HUES6 (cell line): ENCODE data around the gene CSNK1G2.
A peak's percentile ranks its signal among the peaks of the same experiment; 100 is the strongest.

ENCODE experiments used
- H3K27ac ChIP-seq: 2 replicates; pipeline ENCODE4 v1.7.0; 2013; ENCODE audit warnings: low read depth, mild to moderate bottlenecking, low read length, inconsistent platforms
- H3K27me3 ChIP-seq: 2 replicates; pipeline ENCODE4 v1.6.1; 2013; ENCODE audit warnings: low read length; ENCODE audit not compliant: control insufficient read depth, insufficient read depth
- H3K36me3 ChIP-seq: 2 replicates; pipeline ENCODE4 v1.6.1; 2013; ENCODE audit warnings: low read length; ENCODE audit not compliant: control insufficient read depth, insufficient read depth
- H3K4me1 ChIP-seq: 2 replicates; pipeline ENCODE4 v1.6.1; 2013; ENCODE audit warnings: low read length; ENCODE audit not compliant: control insufficient read depth, insufficient read depth
- H3K4me3 ChIP-seq: 2 replicates; pipeline ENCODE4 v1.5.1; 2013; ENCODE audit warnings: low read depth, low read length
- H3K9ac ChIP-seq: one replicate; pipeline ENCODE4 v1.6.1; 2013; ENCODE audit warnings: mild to moderate bottlenecking, low read length
- H3K9me3 ChIP-seq: 2 replicates; pipeline ENCODE4 v1.6.1; 2013; ENCODE audit warnings: low read depth, low read length; ENCODE audit not compliant: control insufficient read depth, insufficient read depth

Gene CSNK1G2

GRCh38 chr19:1917926-1918325 is 23.0 kb upstream of the CSNK1G2 start:
- Histone ChIP-seq H3K27ac (no peak overlapping the region), H3K9me3 (no peaks in the 10 kb centered on the region), H3K9ac (no peak overlapping the region), H3K36me3 (peaks cover 66% of the 10 kb centered on the region), H3K4me1 (no peaks in the 10 kb centered on the region), H3K4me3 (no peak overlapping the region), H3K27me3 (no peaks in the 10 kb centered on the region)

GRCh38 chr19:1918975-1919374 is 22.0 kb upstream of the CSNK1G2 start:
- no peak overlapping the region for H3K9ac ChIP-seq
- H3K36me3 ChIP-seq = peaks cover 64% of the 10 kb centered on the region
- no peaks in the 10 kb centered on the region for H3K9me3 ChIP-seq
- no peak overlapping the region for H3K27ac ChIP-seq
- H3K4me3 ChIP-seq = no peak overlapping the region
- no peaks in the 10 kb centered on the region for H3K27me3 ChIP-seq
- H3K4me1 ChIP-seq = no peaks in the 10 kb centered on the region

- Histone ChIP-seq H3K27ac (no peak overlapping the region), H3K4me3 (no peak overlapping the region), H3K27me3 (no peaks in the 10 kb centered on the region), H3K9ac (no peak overlapping the region), H3K36me3 (peaks cover 74% of the 10 kb centered on the region), H3K9me3 (no peaks in the 10 kb centered on the region), H3K4me1 (no peaks in the 10 kb centered on the region)
Measured at GRCh38 chr19:1920644-1921043, 20.3 kb upstream of the CSNK1G2 start.

GRCh38 chr19:1921326-1921725 is 19.6 kb upstream of the CSNK1G2 start:
- no peak overlapping the region for H3K9ac ChIP-seq
- H3K27me3 ChIP-seq = no peaks in the 10 kb centered on the region
- H3K4me3 ChIP-seq = no peak overlapping the region
- peaks cover 74% of the 10 kb centered on the region for H3K36me3 ChIP-seq
- no peaks in the 10 kb centered on the region for H3K9me3 ChIP-seq
- H3K27ac ChIP-seq = no peak overlapping the region
- no peaks in the 10 kb centered on the region for H3K4me1 ChIP-seq

- Histone ChIP-seq H3K27me3 (no peaks in the 10 kb centered on the region), H3K27ac (no peak overlapping the region), H3K4me3 (no peak overlapping the region), H3K9ac (no peak overlapping the region), H3K9me3 (no peaks in the 10 kb centered on the region), H3K4me1 (no peaks in the 10 kb centered on the region), H3K36me3 (peaks cover 71% of the 10 kb centered on the region)
Measured at GRCh38 chr19:1921825-1922224, 19.1 kb upstream of the CSNK1G2 start.

- Histone ChIP-seq H3K27me3 (no peaks in the 10 kb centered on the region), H3K4me1 (no peaks in the 10 kb centered on the region), H3K4me3 (no peak overlapping the region), H3K9ac (no peak overlapping the region), H3K9me3 (no peaks in the 10 kb centered on the region), H3K36me3 (peaks cover 64% of the 10 kb centered on the region), H3K27ac (no peak overlapping the region)
Measured at GRCh38 chr19:1922803-1923202, 18.2 kb upstream of the CSNK1G2 start.

- no peaks in the 10 kb centered on the region for H3K27me3 ChIP-seq
- H3K9me3 ChIP-seq = no peaks in the 10 kb centered on the region
- H3K4me1 ChIP-seq = no peaks in the 10 kb centered on the region
- no peak overlapping the region for H3K27ac ChIP-seq
- peaks cover 59% of the 10 kb centered on the region for H3K36me3 ChIP-seq
- no peak overlapping the region for H3K4me3 ChIP-seq
- no peak overlapping the region for H3K9ac ChIP-seq
Measured at GRCh38 chr19:1923319-1923718, 17.7 kb upstream of the CSNK1G2 start.

- no peak overlapping the region for H3K9ac ChIP-seq
- H3K4me1 ChIP-seq = no peaks in the 10 kb centered on the region
- peaks cover 49% of the 10 kb centered on the region for H3K36me3 ChIP-seq
- no peaks in the 10 kb centered on the region for H3K9me3 ChIP-seq
- no peaks in the 10 kb centered on the region; the same call in 1 of the 2 replicates for H3K27me3 ChIP-seq
- no peak overlapping the region for H3K4me3 ChIP-seq
- H3K27ac ChIP-seq = no peak overlapping the region
Measured at GRCh38 chr19:1924320-1924961, 16.5 kb upstream of the CSNK1G2 start.

GRCh38 chr19:1925544-1925943 is 15.4 kb upstream of the CSNK1G2 start:
- H3K9me3 ChIP-seq = no peaks in the 10 kb centered on the region
- H3K36me3 ChIP-seq = peaks cover 41% of the 10 kb centered on the region
- no peak overlapping the region for H3K9ac ChIP-seq
- H3K4me1 ChIP-seq = no peaks in the 10 kb centered on the region
- no peak overlapping the region for H3K27ac ChIP-seq
- H3K27me3 ChIP-seq = no peaks in the 10 kb centered on the region; the same call in 1 of the 2 replicates
- no peak overlapping the region for H3K4me3 ChIP-seq

- Histone ChIP-seq H3K27me3 (no peaks in the 10 kb centered on the region; the same call in 1 of the 2 replicates), H3K27ac (no peak overlapping the region), H3K9me3 (peaks cover 11% of the 10 kb centered on the region), H3K4me1 (no peaks in the 10 kb centered on the region), H3K9ac (no peak overlapping the region), H3K36me3 (peaks cover 11% of the 10 kb centered on the region), H3K4me3 (peak overlapping the region; percentile 56)
Measured at GRCh38 chr19:1929021-1929742, 11.8 kb upstream of the CSNK1G2 start.

GRCh38 chr19:1931445-1931844 is 9.5 kb upstream of the CSNK1G2 start:
- Histone ChIP-seq H3K36me3 (no peaks in the 10 kb centered on the region), H3K9me3 (peaks cover 20% of the 10 kb centered on the region), H3K9ac (no peak overlapping the region), H3K27me3 (no peaks in the 10 kb centered on the region; the same call in 1 of the 2 replicates), H3K27ac (no peak overlapping the region), H3K4me3 (no peak overlapping the region), H3K4me1 (no peaks in the 10 kb centered on the region)
